ENCODE results near the gene CTNND2. TPM values are rescaled to one million over a fixed set of nuclear protein-coding genes. Genes with fewer than 3 reads are reported as not detected.

The CTNND2 gene
- total RNA-seq, 1 donor from 2014 or later: 2.5 TPM

- H3K4me1 Mint-ChIP-seq (ENCODE audit: unreplicated experiment): no peaks in the 10 kb centered on the region
- no peak for DNase-seq (ENCODE audit: extremely low spot score, unreplicated experiment)
- H3K4me3 Mint-ChIP-seq (ENCODE audit: unreplicated experiment): no peak overlapping the region
Measured at GRCh38 chr5:11611011-11611410, 293.2 kb downstream of the CTNND2 start.

GRCh38 chr5:11609570-11610303 lies 294.5 kb downstream of the CTNND2 start:
- no peak overlapping the region for H3K27ac Mint-ChIP-seq (ENCODE audit: unreplicated experiment)
- no peaks in the 10 kb centered on the region for H3K36me3 Mint-ChIP-seq (ENCODE audit: unreplicated experiment)
- H3K27me3 Mint-ChIP-seq (ENCODE audit: unreplicated experiment): no peaks in the 10 kb centered on the region
- DNase-seq (ENCODE audit: extremely low spot score, unreplicated experiment): no peak
- no peak for TF ChIP-seq CTCF (IDR thresholded peaks at IDR 0.05)
- no peak overlapping the region for H3K4me3 Mint-ChIP-seq (ENCODE audit: unreplicated experiment)
- peaks cover 4% of the 10 kb centered on the region for H3K9me3 Mint-ChIP-seq (ENCODE audit: unreplicated experiment)
- H3K4me1 Mint-ChIP-seq (ENCODE audit: unreplicated experiment): no peaks in the 10 kb centered on the region

More at GRCh38 chr5:11611011-11611410, 293.2 kb downstream of the CTNND2 start:
- H3K9me3 Mint-ChIP-seq (ENCODE audit: unreplicated experiment): peaks cover 4% of the 10 kb centered on the region
- no peak overlapping the region for H3K27ac Mint-ChIP-seq (ENCODE audit: unreplicated experiment)
- TF ChIP-seq CTCF (IDR thresholded peaks at IDR 0.05): no peak
- no peaks in the 10 kb centered on the region for H3K36me3 Mint-ChIP-seq (ENCODE audit: unreplicated experiment)
- no peaks in the 10 kb centered on the region for H3K27me3 Mint-ChIP-seq (ENCODE audit: unreplicated experiment)

- no peaks in the 10 kb centered on the region for H3K36me3 Mint-ChIP-seq (ENCODE audit: unreplicated experiment)
Measured at GRCh38 chr5:11608530-11608929, 295.7 kb downstream of the CTNND2 start.

DNA sequence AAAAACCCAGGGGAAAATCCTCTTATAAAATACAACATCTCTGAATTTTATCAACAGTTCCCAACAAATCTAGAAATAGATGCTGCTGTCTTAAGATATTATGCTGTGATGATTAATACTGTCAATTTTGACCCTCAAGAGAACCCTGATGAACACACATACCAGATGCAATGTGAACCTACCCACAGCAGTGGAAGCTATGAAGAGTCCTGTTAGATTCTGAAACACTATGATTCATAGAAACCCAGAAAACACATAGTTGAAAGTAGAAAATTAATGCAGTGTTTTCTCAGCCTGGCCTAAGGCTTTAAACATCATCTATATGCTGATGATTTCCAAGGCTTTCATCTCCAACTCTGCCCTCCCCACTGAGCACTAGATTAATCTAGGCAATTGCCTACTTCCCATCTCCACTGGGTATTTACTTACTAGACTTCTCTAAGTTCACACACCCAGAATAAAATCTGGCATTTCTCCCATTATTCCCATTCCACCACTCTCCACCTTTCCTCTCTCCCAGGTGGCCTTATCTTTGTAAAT lies 296.2 kb downstream of the CTNND2 start:
- TF ChIP-seq CTCF (IDR thresholded peaks at IDR 0.05): no peak
- Mint-ChIP-seq H3K9me3 (ENCODE audit: unreplicated experiment) (peaks cover 4% of the 10 kb centered on the region), H3K36me3 (ENCODE audit: unreplicated experiment) (no peaks in the 10 kb centered on the region), H3K4me1 (ENCODE audit: unreplicated experiment) (no peaks in the 10 kb centered on the region), H3K27ac (ENCODE audit: unreplicated experiment) (no peak overlapping the region), H3K4me3 (ENCODE audit: unreplicated experiment) (no peak overlapping the region), H3K27me3 (ENCODE audit: unreplicated experiment) (no peaks in the 10 kb centered on the region)
- no peak for DNase-seq (ENCODE audit: extremely low spot score, unreplicated experiment)

More at GRCh38 chr5:11608530-11608929, 295.7 kb downstream of the CTNND2 start:
- Mint-ChIP-seq H3K27ac (ENCODE audit: unreplicated experiment) (no peak overlapping the region), H3K27me3 (ENCODE audit: unreplicated experiment) (no peaks in the 10 kb centered on the region), H3K4me3 (ENCODE audit: unreplicated experiment) (no peak overlapping the region), H3K4me1 (ENCODE audit: unreplicated experiment) (no peaks in the 10 kb centered on the region), H3K9me3 (ENCODE audit: unreplicated experiment) (peaks cover 4% of the 10 kb centered on the region)
- no peak for DNase-seq (ENCODE audit: extremely low spot score, unreplicated experiment)
- no peak for TF ChIP-seq CTCF (IDR thresholded peaks at IDR 0.05)

DNA sequence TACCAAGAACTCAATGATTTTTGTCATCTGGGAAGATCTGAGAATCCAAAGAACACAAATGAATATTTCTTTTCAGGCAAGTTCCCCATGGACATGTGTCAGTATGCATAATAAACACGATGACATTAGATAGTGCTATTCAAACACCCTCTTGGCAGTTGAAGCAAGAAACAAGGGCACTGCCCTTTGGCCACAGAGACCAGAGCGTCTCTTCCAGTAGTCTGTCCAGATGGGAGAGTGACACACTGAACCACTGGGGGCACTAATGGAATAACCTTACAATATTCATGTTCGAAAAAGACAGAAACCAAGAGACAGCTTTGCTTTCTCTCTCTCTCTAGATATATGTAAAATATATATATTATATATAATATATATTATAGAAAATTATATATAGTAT lies 301.9 kb downstream of the CTNND2 start:
- no peaks in the 10 kb centered on the region for H3K9me3 Mint-ChIP-seq (ENCODE audit: unreplicated experiment)
- no peaks in the 10 kb centered on the region for H3K27me3 Mint-ChIP-seq (ENCODE audit: unreplicated experiment)
- DNase-seq (ENCODE audit: extremely low spot score, unreplicated experiment): no peak
- no peaks in the 10 kb centered on the region for H3K4me1 Mint-ChIP-seq (ENCODE audit: unreplicated experiment)
- no peak overlapping the region for H3K27ac Mint-ChIP-seq (ENCODE audit: unreplicated experiment)
- no peaks in the 10 kb centered on the region for H3K36me3 Mint-ChIP-seq (ENCODE audit: unreplicated experiment)
- no peak for TF ChIP-seq CTCF (IDR thresholded peaks at IDR 0.05)
- H3K4me3 Mint-ChIP-seq (ENCODE audit: unreplicated experiment): no peak overlapping the region
